GM06990 (cell line): ENCODE data around the gene MYL10.

Source experiments
- DNase-seq: peaks from one replicate; pipeline ENCODE4 v3.0.0-alpha.2; 2011; ENCODE audit not compliant: insufficient read length; ENCODE audit errors: extremely low read depth
- H3K27me3 ChIP-seq: replicated peaks from 2 replicates; pipeline ENCODE4 v1.6.0; 2011; ENCODE audit warnings: low read length; ENCODE audit not compliant: control insufficient read depth, insufficient read depth
- H3K36me3 ChIP-seq: 2 replicates; pipeline ENCODE4 v1.5.1; 2011; ENCODE audit warnings: low read length; ENCODE audit not compliant: control insufficient read depth, insufficient read depth
- H3K4me3 ChIP-seq: replicated peaks from 2 replicates; pipeline ENCODE4 v1.5.1; 2011; ENCODE audit warnings: low read depth, mild to moderate bottlenecking, control low read depth, low read length
- TF ChIP-seq, protein P1 (sequence below): IDR thresholded peaks from 2 replicates; pipeline ENCODE4 v1.5.1; 2011; ENCODE audit warnings: low read length, control low read depth, mild to moderate bottlenecking, inconsistent platforms; ENCODE audit not compliant: insufficient read depth, poor library complexity, severe bottlenecking

The MYL10 gene

GRCh38 chr7:101597941-101598340 is 31.2 kb downstream of the MYL10 start:
- Histone ChIP-seq H3K4me3 (no peak overlapping the region), H3K27me3 (no peaks in the 10 kb centered on the region; the same call in 1 of the 2 replicates), H3K36me3 (no peaks in the 10 kb centered on the region)
- DNase-seq: no peak
- TF ChIP-seq, protein P1, sequence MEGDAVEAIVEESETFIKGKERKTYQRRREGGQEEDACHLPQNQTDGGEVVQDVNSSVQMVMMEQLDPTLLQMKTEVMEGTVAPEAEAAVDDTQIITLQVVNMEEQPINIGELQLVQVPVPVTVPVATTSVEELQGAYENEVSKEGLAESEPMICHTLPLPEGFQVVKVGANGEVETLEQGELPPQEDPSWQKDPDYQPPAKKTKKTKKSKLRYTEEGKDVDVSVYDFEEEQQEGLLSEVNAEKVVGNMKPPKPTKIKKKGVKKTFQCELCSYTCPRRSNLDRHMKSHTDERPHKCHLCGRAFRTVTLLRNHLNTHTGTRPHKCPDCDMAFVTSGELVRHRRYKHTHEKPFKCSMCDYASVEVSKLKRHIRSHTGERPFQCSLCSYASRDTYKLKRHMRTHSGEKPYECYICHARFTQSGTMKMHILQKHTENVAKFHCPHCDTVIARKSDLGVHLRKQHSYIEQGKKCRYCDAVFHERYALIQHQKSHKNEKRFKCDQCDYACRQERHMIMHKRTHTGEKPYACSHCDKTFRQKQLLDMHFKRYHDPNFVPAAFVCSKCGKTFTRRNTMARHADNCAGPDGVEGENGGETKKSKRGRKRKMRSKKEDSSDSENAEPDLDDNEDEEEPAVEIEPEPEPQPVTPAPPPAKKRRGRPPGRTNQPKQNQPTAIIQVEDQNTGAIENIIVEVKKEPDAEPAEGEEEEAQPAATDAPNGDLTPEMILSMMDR: no peak

DNA sequence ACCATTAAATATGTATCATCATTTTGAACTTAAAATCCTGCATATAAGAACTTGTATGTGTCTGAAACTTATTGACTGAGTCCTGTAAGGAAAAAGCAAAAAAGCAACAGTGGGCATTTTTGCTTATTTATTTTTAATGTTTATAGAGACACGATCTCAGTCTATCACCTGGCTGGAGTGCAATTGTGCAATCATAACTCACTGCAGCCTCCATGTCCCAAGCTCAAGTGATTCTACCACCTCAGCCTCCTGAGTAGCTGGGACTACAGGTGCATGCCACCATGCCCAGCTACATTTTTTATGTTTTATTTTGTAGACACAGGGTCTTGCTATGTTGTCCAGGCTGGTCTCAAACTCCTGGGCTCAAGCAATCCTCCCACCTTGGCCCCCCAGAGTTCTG is 32.2 kb downstream of the MYL10 start:
- Histone ChIP-seq H3K36me3 (no peaks in the 10 kb centered on the region), H3K27me3 (no peaks in the 10 kb centered on the region; the same call in 1 of the 2 replicates), H3K4me3 (no peak overlapping the region)
- TF ChIP-seq, protein P1: no peak
- DNase-seq: no peak

- Histone ChIP-seq H3K36me3 (no peaks in the 10 kb centered on the region), H3K4me3 (no peak overlapping the region), H3K27me3 (no peaks in the 10 kb centered on the region; the same call in 1 of the 2 replicates)
- no peak for DNase-seq
- TF ChIP-seq, protein P1: no peak
Observed at GRCh38 chr7:101595766-101596537, 33.1 kb downstream of the MYL10 start.

- H3K36me3 ChIP-seq: no peaks in the 10 kb centered on the region
- no peak overlapping the region for H3K4me3 ChIP-seq
- DNase-seq: no peak
- TF ChIP-seq, protein P1: no peak
- no peaks in the 10 kb centered on the region; the same call in 1 of the 2 replicates for H3K27me3 ChIP-seq
Observed at GRCh38 chr7:101595246-101595645, 33.9 kb downstream of the MYL10 start.

DNA sequence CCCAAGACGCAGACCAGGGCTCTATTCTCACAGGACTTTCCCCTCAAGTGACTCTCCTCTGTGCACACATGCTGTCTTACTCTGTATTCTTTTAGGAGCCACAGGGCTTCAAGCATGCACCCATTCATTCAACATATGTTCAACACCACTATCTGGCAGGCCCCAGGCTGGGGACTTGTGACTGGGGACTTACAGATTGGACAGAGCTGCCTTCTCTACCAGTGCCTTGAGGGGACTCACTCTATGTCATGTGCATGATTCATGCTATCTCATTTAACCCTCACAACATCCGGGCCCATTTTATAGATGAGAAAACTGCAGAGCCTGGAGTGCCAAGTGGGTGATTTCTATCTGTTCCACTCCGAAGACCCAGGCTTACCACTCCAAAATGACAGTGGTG is 34.3 kb downstream of the MYL10 start:
- H3K27me3 ChIP-seq: no peaks in the 10 kb centered on the region; the same call in 1 of the 2 replicates
- DNase-seq: no peak
- H3K4me3 ChIP-seq: no peak overlapping the region
- no peaks in the 10 kb centered on the region for H3K36me3 ChIP-seq
- TF ChIP-seq, protein P1: no peak
